NCI-H526 treated with DMSO at 0.1 percent for 48 hours (cell line): ENCODE measurements around the gene ME2.
"Not testable (repeated sequence)": the region's sequence is repeated elsewhere in the genome, so short reads cannot be mapped to it uniquely, and the experiment has no call there.

Experiments used
- DNase-seq: peaks from one replicate; lab custom pipeline; 2025; lab: John Stamatoyannopoulos, UW

Gene ME2

GRCh38 chr18:50878345-50879301 is at the start of gene ME2:
Gene ME2, plus strand, starts transcription at chr18:50879118. Its CDS starts 16,703 bp downstream, at chr18:50895821.
- peak; percentile 88 for DNase-seq

DNA sequence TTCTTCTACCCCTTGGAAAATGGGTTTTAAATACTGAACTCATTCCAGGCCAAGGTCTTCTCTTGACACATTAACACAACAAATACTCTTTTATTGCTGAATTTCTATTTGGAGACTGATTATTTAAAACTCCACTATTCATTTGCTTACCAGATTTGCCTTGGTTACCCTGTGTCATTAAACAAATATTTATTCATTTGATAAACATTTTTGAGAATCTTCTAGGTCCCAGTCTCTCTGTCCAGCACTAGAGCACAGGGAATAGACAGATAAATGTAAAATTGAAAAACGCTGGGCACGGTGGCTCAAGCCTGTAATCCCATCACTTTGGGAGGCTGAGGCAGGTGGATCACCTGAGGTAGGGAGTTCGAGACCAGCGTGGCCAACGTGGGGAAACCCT is 49.3 kb upstream of the ME2 start:
- no peak for DNase-seq

DNA sequence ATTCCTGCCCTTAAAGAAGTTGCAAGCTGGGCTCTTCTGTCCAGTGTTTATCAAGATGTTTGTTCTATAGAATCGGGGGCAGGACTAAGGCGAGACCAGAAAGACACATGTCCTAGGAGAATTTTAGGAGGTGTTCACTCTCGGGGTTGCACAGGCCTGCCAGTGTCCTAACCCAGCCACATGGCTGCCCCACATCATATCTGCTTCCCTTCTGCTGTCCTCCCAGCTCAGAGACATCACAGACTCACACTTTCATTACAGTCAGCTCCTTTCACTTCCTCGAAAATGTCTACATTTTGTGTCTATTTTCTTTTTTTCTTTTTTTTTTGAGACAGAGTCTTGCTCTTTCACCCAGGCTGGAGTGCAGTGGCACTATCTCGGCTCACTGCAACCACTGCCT is 48.4 kb upstream of the ME2 start:
- no peak for DNase-seq

- DNase-seq = no peak
These were observed 46.2 kb upstream of the ME2 start for GRCh38 chr18:50832754-50833153.

DNA sequence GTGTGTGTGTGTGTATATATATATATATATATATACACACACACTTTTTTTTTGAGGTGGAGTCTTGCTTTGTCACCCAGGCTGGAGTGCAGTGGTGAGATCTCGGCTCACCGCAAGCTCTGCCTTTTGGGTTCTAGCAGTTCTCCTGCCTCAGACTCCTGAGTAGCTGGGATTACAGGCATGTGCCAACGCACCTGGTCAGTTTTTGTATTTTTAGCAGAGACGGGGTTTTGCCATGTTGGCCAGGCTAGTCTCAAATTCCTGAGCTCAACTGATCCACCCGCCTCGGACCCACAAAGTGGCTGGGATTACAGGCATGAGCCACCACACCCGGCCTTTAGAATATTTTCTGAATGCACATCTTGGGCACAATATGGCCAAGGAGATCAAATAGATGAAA is 45.4 kb upstream of the ME2 start:
- not testable (repeated sequence) for DNase-seq

DNA sequence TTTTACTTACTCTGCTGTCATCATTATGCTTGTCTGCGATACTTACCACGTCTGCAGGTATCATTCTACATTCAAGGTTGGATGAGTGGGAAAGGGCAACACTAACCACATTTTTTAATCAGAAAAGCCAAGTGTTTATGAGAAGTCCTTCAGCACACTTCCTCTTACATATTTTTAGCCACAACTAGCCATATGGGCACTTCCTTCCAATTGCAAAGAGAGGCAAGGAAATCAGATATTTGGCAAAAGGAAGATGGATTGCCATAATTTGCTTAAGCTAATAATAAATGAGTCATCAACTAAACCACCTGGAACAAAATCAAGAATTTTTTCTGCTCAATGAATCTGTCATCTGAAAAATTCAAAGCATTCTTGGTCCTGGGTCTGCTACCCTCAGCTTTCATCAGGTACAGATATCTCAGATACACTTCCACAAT is 42.4 kb upstream of the ME2 start:
- DNase-seq = peak; percentile 50

DNA sequence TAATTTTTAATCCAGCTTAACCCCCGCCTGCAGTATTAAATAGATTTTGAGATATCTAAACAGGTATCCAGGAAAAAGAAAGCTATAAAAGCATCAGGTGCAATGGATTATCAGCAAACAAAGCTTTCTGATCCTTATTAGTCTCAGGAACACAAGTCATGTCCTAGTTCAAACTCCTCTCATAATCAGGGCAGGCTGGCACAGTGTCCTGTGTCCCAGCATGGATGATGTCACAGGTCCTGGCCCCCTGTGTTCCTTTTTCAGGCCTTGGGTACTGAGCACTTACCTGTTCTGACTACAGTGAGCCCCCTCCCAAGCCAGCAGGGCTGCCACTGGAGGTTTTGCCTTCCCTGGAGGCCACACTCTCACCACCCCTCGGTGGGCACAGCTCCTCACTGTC is 39.6 kb upstream of the ME2 start:
- no peak for DNase-seq

DNA sequence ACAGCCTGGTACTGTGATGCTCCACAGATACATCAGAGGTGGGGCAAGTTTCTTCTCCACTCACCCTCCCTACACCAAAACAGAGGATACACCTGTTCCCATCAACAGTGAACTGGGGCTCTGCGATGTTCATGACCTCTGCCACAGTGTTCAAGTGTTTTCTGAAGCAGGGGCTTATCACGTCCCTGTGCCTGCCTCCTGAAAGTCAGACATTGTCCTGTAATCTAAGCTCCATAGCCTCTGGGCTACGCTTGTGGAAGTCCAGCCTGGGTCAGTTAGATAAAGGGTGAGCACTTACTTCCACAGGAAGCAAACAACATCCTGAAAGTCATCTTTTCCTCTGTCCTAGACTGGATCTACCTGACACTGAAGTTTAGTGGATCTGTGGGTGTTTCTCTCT is 38.9 kb upstream of the ME2 start:
- no peak for DNase-seq

- DNase-seq = no peak
These were observed 36.1 kb upstream of the ME2 start for GRCh38 chr18:50842846-50843245.

DNA sequence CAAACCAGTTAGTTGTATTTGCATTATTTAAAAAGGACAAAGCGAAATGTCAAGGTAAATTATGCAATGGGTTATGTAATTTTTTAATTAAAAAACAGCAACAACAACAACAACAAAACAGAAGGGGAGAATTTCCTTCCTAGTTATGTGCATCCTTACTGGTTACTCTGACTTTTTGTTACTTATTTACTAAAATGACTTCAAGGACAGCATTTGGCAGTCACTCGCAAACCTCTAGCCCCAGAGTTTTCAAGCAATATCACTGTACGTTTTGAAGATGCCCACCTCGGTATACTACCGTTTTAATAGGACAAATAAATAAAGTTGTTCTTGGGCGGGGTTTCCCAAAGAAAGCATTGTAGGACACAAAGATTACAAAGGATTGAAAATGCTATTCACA is 34.4 kb upstream of the ME2 start:
- DNase-seq = no peak

- DNase-seq = no peak
These were observed 34.0 kb upstream of the ME2 start for GRCh38 chr18:50844960-50845359.

GRCh38 chr18:50847192-50847591 is 31.7 kb upstream of the ME2 start:
- no peak for DNase-seq

DNA sequence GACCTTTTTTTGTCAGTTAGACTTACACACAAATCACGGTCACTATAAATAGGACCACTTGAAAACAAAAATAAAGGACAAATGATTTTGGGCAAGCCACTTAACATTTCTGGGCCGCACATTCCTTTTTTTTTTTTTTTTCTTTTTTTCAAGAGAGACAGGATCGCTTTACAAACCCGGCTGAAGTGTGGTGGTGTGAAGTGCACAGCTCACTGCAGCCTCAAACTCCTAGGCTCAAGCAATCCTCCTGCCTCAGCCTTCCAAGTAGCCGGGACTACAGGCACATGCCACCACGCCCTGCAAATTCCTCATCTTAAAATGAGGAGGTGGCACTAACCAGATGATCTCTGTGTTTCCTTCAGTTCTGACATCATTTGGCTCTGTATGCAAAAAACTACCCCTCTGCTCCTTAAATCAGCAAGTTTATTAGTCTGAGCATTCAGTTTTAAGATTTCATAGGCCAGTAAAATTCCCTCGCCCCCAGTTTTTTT is 30.8 kb upstream of the ME2 start:
- no peak for DNase-seq

DNA sequence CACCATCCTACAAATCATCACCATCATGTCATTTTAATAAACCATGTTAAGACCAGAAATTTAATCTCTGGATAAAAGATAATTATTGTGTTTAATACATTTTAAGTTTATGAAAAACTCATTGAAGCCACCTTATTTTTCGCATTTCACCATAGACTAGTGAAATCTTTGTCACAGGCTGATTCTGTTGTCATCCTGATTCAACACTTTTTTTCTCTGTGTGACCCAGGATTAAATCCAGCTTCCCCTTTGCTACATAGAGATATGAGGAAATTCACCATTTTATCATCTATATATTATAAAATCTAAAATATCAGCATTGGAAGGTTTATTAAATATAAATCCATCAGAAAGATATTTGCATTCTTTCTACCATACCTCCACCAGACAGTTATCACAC is 29.9 kb upstream of the ME2 start:
- no peak for DNase-seq

- DNase-seq = no peak
These were observed 29.5 kb upstream of the ME2 start for GRCh38 chr18:50849419-50849821.

- no peak for DNase-seq
These were observed 28.4 kb upstream of the ME2 start for GRCh38 chr18:50850307-50851065.

- DNase-seq = no peak
These were observed 25.1 kb upstream of the ME2 start for GRCh38 chr18:50853863-50854271.

GRCh38 chr18:50855976-50856757 is 22.8 kb upstream of the ME2 start:
- no peak for DNase-seq

DNA sequence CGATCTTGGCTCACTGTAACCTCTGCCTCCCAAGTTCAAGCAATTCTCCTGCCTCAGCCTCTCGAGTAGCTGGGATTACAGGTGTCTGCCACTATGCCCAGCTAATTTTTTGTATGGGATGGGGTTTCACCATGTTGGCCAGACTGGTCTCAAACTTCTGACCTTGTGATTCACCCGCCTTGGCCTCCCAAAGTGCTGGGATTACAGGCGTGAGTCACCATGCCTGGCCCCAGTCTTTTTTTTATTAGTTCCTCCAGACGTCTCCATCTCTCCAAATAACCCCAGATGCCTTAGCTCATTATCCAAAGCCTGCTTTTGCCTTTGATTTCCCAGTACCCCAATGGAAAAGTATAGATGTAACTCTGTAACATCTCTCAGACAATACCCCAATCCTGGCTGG is 21.8 kb upstream of the ME2 start:
- DNase-seq = not testable (repeated sequence)

- no peak for DNase-seq
These were observed 21.2 kb upstream of the ME2 start for GRCh38 chr18:50857694-50858093.

GRCh38 chr18:50859793-50860555 is 18.9 kb upstream of the ME2 start:
- no peak for DNase-seq
